Anterior cingulate cortex (tissue), 58 donors: ENCODE measurements around the gene NOX5.
"Not testable (repeated sequence)": the region's sequence is repeated elsewhere in the genome, so short reads cannot be mapped to it uniquely, and the experiment has no call there.

ENCODE experiments used
- DNase-seq, 58 donors: peaks; one replicate each; lab custom pipeline; 2025; lab: John Stamatoyannopoulos, UW

The NOX5 gene, protein sequence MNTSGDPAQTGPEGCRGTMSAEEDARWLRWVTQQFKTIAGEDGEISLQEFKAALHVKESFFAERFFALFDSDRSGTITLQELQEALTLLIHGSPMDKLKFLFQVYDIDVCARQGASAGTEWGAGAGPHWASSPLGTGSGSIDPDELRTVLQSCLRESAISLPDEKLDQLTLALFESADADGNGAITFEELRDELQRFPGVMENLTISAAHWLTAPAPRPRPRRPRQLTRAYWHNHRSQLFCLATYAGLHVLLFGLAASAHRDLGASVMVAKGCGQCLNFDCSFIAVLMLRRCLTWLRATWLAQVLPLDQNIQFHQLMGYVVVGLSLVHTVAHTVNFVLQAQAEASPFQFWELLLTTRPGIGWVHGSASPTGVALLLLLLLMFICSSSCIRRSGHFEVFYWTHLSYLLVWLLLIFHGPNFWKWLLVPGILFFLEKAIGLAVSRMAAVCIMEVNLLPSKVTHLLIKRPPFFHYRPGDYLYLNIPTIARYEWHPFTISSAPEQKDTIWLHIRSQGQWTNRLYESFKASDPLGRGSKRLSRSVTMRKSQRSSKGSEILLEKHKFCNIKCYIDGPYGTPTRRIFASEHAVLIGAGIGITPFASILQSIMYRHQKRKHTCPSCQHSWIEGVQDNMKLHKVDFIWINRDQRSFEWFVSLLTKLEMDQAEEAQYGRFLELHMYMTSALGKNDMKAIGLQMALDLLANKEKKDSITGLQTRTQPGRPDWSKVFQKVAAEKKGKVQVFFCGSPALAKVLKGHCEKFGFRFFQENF

DNA sequence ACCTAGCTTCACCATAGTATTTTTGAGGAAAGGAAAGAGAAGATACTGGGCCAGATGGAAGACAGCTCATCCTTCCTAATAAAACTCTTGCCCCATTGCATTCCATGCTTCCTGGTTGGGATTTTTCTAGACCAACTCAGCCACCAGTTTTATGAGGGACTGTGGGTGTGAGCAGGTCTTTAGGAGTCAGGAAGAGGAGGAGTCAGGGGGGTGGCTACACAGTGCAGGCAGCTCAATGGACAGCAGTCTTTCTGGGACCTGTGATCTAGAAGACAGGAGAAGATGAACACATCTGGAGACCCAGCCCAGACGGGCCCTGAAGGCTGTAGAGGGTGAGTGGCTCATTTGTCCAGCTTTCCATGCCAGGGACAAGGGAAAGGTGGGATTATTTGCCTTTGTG is at the start of gene NOX5:
NOX5 (plus strand) TSS at position 242 of the 400 bp plus-strand sequence; CDS start at position 283, 41 bp downstream.
- DNase-seq: no peak

- DNase-seq: no peak
Measured at GRCh38 chr15:68966996-68967395, 47.5 kb upstream of the NOX5 start.

GRCh38 chr15:68967948-68968347 is 46.5 kb upstream of the NOX5 start:
- DNase-seq: no peak

DNA sequence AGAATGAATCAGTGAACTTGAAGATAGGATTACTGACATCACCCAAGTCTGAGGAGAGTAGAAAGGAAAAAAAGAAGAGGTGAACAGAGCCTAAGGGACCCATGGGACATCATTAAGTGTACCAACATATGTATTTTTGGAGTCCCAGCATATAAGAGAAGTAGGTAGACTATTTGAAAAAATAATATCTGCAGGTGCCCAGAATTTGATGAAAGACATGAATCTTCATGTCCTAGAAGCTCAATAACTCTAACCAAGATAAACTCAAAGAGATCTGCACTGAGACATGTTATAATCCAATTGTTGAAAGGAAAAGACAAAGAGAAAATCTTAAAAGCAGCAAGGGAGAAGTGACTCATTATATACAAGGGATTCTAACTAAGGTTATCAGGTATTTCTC is 45.2 kb upstream of the NOX5 start:
- no peak for DNase-seq

- no peak for DNase-seq
Measured at GRCh38 chr15:68972201-68973065, 42.1 kb upstream of the NOX5 start.

GRCh38 chr15:68975651-68976160 is 38.8 kb upstream of the NOX5 start:
- DNase-seq: not testable (repeated sequence)

- DNase-seq: not testable (repeated sequence)
Measured at GRCh38 chr15:68977426-68977825, 37.1 kb upstream of the NOX5 start.

GRCh38 chr15:68979006-68979405 is 35.5 kb upstream of the NOX5 start:
- no peak for DNase-seq

- no peak for DNase-seq
Measured at GRCh38 chr15:68979816-68980215, 34.7 kb upstream of the NOX5 start.

GRCh38 chr15:68980786-68981185 is 33.7 kb upstream of the NOX5 start:
- DNase-seq: no peak

- no peak for DNase-seq
Measured at GRCh38 chr15:68981941-68982340, 32.6 kb upstream of the NOX5 start.

DNA sequence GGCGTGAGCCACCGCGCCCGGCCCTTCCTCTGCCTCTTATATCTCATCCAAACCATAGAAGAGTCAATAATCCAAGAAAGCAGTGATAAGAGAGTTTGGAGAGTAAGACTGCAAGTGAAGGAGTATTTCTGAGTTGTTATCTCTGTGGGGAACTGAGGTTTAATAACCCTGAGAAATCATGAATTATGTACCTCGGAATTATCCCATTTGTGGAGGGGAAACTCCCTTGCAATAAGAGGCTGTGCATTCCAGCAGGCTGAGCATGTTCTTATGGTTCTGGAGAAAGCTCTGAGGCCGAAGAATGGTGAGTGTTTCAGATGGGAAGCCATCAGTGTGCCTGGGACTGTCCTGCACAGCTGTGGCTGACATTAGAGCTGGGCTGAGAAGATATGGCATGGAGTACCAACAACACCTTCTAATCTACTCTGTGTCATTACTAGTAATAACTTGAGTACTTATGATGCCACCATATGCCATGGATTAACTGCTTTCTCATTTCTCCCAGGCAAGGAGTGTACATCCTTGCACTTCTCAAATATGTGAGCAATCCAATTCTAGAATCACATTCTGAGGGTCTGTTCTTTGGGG is 31.4 kb upstream of the NOX5 start:
- DNase-seq: no peak

- DNase-seq: no peak
Measured at GRCh38 chr15:68983961-68984481, 30.5 kb upstream of the NOX5 start.

DNA sequence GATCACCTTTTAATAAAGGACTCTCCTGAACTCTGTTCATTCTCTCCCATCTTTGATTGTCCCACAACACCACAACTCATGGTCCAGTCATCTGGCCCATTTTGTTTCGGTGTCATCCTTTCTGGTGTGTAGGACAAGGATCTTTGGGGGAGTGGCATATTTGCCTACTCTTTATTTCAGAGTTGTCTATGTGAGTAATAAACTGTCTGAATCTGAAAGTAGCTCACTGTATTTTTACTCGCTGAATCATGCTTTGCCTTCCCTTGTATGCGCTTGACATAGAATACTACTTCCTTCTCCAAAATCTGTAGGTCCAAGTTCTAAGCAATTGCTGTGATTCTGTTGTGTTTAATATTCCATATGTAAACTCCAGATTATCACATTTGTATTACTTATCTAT is 29.9 kb upstream of the NOX5 start:
- no peak for DNase-seq

DNA sequence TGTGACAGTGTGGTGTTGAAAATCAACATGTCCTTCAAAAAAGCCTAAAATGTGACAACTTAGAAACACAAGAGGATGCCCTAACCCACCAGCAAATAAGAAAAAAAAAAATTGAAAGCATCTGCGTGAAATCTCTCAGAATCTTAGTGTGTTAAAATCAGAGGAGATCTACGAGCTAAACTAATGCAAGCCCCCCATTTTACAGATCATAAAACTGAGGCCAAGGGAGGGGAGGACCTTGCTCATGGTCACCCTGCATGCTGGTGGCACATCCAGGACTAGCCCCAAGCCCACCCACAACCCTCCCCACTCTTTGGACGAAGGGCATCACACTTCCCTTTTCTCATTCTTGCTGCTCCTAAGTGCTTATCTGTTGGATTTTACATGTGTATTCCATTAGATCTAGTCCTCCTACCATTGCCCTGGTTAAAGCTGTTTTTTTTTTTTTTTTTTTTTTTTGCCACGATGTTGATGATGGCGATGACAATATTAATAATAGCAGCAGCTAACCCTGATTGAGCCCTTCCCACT is 29.1 kb upstream of the NOX5 start:
- DNase-seq: no peak

DNA sequence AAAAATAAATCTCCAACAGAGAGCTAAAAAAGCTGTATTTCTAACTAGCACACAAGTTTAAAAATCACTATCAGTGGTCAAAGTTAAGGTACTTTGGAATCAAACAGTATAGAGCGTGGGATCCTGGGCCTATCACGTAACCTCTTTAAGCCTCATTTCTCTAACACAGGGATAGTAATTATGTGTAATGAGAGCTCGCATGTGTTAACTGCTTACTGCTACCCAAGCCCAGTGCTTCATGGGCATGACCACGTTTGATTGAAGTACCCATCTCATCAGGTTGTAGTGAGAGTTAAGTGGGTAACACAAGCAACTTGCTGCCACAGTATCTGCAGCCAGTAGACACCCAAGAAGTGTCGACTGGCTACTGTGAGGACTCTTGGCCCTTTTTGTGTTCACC is 28.2 kb upstream of the NOX5 start:
- DNase-seq: no peak

- DNase-seq: no peak
Measured at GRCh38 chr15:68987120-68987519, 27.4 kb upstream of the NOX5 start.

DNA sequence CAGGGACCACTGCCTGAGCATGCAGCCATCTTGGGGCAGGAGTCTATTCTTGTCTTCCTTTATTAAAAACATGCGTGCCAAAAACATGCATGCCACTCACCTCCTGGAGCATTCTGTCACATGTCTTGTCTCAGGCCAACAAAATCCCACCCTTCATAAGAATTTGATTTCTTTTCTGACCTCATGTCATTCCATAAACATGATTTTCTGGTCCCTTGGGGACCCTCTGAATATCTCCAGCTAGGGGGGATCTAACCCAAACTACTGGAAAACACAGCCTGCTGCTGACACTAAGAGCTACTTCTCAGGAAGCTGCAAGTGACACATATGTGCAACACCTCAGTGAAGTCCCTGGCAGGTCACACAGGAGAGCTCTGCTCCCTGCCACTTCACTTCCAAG is 26.8 kb upstream of the NOX5 start:
- DNase-seq: no peak

GRCh38 chr15:68989541-68990230 is 24.8 kb upstream of the NOX5 start:
- no peak for DNase-seq
